Putamen (tissue), 1 donor: ENCODE results near the gene MST1.
A peak's percentile ranks its signal among the peaks of the same experiment; 100 is the strongest.

ENCODE experiments used
- DNase-seq: peaks from one replicate; pipeline ENCODE4 v3.0.0-alpha.2; 2016; ENCODE audit warnings: low spot score

Gene MST1

GRCh38 chr3:49674497-49674983 lies 14.7 kb downstream of the MST1 start:
- no peak for DNase-seq

GRCh38 chr3:49673715-49674496 lies 15.4 kb downstream of the MST1 start, which contains the start of gene APEH:
Gene APEH, plus strand, starts transcription at chr3:49674351. Its CDS starts 51 bp downstream, at chr3:49674402.
- DNase-seq: peak; percentile 94

GRCh38 chr3:49673121-49673714 lies 16.1 kb downstream of the MST1 start:
- no peak for DNase-seq

- DNase-seq: peak; percentile 63
Measured at GRCh38 chr3:49671291-49672288, 17.7 kb downstream of the MST1 start.

GRCh38 chr3:49670940-49671290 lies 18.4 kb downstream of the MST1 start:
- no peak for DNase-seq

- no peak for DNase-seq
Measured at GRCh38 chr3:49669352-49669751, 19.9 kb downstream of the MST1 start.

- DNase-seq: no peak
Measured at GRCh38 chr3:49668861-49669260, 20.4 kb downstream of the MST1 start.

- DNase-seq: no peak
Measured at GRCh38 chr3:49668414-49668797, 20.9 kb downstream of the MST1 start.

GRCh38 chr3:49667701-49668413 lies 21.4 kb downstream of the MST1 start:
- no peak for DNase-seq

- DNase-seq: no peak
Measured at GRCh38 chr3:49666592-49666991, 22.7 kb downstream of the MST1 start.

GRCh38 chr3:49665822-49666519 lies 23.3 kb downstream of the MST1 start:
- no peak for DNase-seq

- no peak for DNase-seq
Measured at GRCh38 chr3:49664300-49664699, 25.0 kb downstream of the MST1 start.

GRCh38 chr3:49663831-49664230 lies 25.4 kb downstream of the MST1 start:
- DNase-seq: no peak

GRCh38 chr3:49662720-49663413 lies 26.4 kb downstream of the MST1 start:
- DNase-seq: no peak

- no peak for DNase-seq
Measured at GRCh38 chr3:49662021-49662420, 27.3 kb downstream of the MST1 start.

GRCh38 chr3:49661281-49661680 lies 28.0 kb downstream of the MST1 start:
- no peak for DNase-seq

GRCh38 chr3:49659756-49660155 lies 29.5 kb downstream of the MST1 start:
- no peak for DNase-seq

- no peak for DNase-seq
Measured at GRCh38 chr3:49658711-49659110, 30.6 kb downstream of the MST1 start.

GRCh38 chr3:49657208-49657915 lies 31.9 kb downstream of the MST1 start:
- no peak for DNase-seq
